ENCODE measurements around the gene MKRN3. TPM values are rescaled to one million over a fixed set of nuclear protein-coding genes. Genes with fewer than 3 reads are reported as not detected.

Gene MKRN3
- total and polyA plus RNA-seq, 2 of the 4 experiments (the other 2 are of a cell fraction), result under 0.01 to 0.17 TPM

DNA sequence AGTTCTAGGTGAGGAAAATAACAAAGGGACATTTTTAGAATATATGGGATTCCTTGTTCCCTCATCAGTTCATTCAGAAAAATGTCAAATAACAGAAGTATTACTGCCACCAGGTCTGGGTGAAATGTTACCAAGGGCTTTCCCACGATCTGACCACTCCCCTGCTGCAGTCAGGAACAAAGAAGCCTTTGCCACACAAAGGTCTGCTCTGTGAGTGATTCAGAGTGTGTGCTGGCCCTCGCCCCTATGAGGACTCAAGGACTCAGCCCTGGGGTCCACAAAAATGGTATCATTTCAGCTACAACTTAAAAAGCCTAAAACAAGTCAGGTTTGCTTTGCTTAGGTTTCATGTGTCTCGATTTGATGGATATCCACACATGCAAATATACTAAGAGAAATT lies 5.0 kb downstream of the MKRN3 start:
- Histone ChIP-seq H3K27ac (ENCODE audit: insufficient read depth, low read length) (no peak overlapping the region), H2BK120ac (ENCODE audit: low read depth, low read length) (no peak overlapping the region), H3K9me1 (ENCODE audit: insufficient read depth, low read length) (no peaks in the 10 kb centered on the region), H4K8ac (ENCODE audit: low read depth in 2 of 2, low read length in 2 of 2) (no peak overlapping the region), H4K20me1 (ENCODE audit: insufficient read depth, low read length) (no peaks in the 10 kb centered on the region), H4K5ac (ENCODE audit: low read depth, low read length) (no peak overlapping the region), H2AK9ac (replicated peaks; ENCODE audit: low read depth, low read length, poor library complexity) (no peak overlapping the region), H3K18ac (ENCODE audit: low read depth, low read length) (no peak overlapping the region), H3K27me3 (ENCODE audit: control insufficient read depth, insufficient read depth, low read length) (no peaks in the 10 kb centered on the region), H3K9me3 (ENCODE audit: control insufficient read depth, insufficient read depth, low read length) (peaks cover 10% of the 10 kb centered on the region; the same call in 1 of the 2 replicates), H2BK20ac (ENCODE audit: low read depth, low read length) (no peak overlapping the region), H4K91ac (ENCODE audit: insufficient read depth, low read depth, low read length) (no peak overlapping the region), H2BK5ac (ENCODE audit: low read depth, low read length, poor library complexity, severe bottlenecking) (no peak overlapping the region), H2BK15ac (ENCODE audit: low read depth, low read length) (no peak overlapping the region), H3K56ac (ENCODE audit: extremely low read depth, insufficient read depth, low read length) (no peak overlapping the region), H3K23ac (ENCODE audit: low read depth, low read length) (no peak overlapping the region), H3K36me3 (ENCODE audit: control insufficient read depth, insufficient read depth, low read length) (no peaks in the 10 kb centered on the region), H3K4me2 (ENCODE audit: low read depth, low read length) (no peak overlapping the region), H3K4me1 (ENCODE audit: control insufficient read depth, insufficient read depth, low read length) (no peaks in the 10 kb centered on the region), H2AFZ (replicated peaks; ENCODE audit: low read length, poor library complexity) (no peak overlapping the region), H3K4me3 (ENCODE audit: insufficient read depth, low read depth, low read length) (no peak overlapping the region), H3K4ac (ENCODE audit: low read depth, low read length) (no peak overlapping the region), H3K14ac (replicated peaks; ENCODE audit: low read depth, low read length) (no peak overlapping the region), H3K79me1 (ENCODE audit: low read depth in 1 of 2, low read length in 2 of 2) (no peaks in the 10 kb centered on the region), H3K9ac (ENCODE audit: low read depth, low read length) (no peak overlapping the region), H2AK5ac (ENCODE audit: low read depth, low read length) (no peak overlapping the region)
- ChIA-PET POLR2A (ENCODE audit: unreplicated experiment) (no interaction called here), CTCF (no interaction called here)
- intact Hi-C loops (cut with micrococcal nuclease) (no loop called here), in situ Hi-C loops (cut with MboI; ENCODE audit: low sequenced_read_pairs) (no loop called here), dilution Hi-C loops (cut with HindIII; ENCODE audit: low sequenced_read_pairs, unreplicated experiment) (no loop called here)
- ATAC-seq (ENCODE audit: low read depth) (no peak), DNase-seq (no peak)
- no CpG with 5 or more reads among the region's 3 CpGs for WGBS, 2 experiments (ENCODE audit: extremely low coverage in 2 of 2, insufficient read length in 1 of 2)
- TF ChIP-seq MAZ (IDR thresholded peaks at IDR 0.05; ENCODE audit: borderline replicate concordance, low read depth, low read length) (no peak), SMC3 (IDR thresholded peaks at IDR 0.05; ENCODE audit: low read depth, low read length) (no peak), FOS (IDR thresholded peaks at IDR 0.05; ENCODE audit: low read depth, low read length) (no peak), RCOR1 (IDR thresholded peaks at IDR 0.05; ENCODE audit: insufficient replicate concordance, low read length) (no peak), RFX5 (IDR thresholded peaks at IDR 0.05; ENCODE audit: low read depth, low read length) (no peak), CHD1 (IDR thresholded peaks at IDR 0.05; ENCODE audit: low read depth, low read length) (no peak)
- TF ChIP-seq, protein P1, sequence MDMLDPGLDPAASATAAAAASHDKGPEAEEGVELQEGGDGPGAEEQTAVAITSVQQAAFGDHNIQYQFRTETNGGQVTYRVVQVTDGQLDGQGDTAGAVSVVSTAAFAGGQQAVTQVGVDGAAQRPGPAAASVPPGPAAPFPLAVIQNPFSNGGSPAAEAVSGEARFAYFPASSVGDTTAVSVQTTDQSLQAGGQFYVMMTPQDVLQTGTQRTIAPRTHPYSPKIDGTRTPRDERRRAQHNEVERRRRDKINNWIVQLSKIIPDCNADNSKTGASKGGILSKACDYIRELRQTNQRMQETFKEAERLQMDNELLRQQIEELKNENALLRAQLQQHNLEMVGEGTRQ (IDR thresholded peaks at IDR 0.05; ENCODE audit: low read depth, low read length), result no peak
- TF ChIP-seq, protein P2, sequence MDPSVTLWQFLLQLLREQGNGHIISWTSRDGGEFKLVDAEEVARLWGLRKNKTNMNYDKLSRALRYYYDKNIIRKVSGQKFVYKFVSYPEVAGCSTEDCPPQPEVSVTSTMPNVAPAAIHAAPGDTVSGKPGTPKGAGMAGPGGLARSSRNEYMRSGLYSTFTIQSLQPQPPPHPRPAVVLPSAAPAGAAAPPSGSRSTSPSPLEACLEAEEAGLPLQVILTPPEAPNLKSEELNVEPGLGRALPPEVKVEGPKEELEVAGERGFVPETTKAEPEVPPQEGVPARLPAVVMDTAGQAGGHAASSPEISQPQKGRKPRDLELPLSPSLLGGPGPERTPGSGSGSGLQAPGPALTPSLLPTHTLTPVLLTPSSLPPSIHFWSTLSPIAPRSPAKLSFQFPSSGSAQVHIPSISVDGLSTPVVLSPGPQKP (IDR thresholded peaks at IDR 0.05; ENCODE audit: borderline replicate concordance, low read depth, low read length), result no peak
- no TSS peak for BruUV-seq (replicated peaks)
